A673 (cell line): Measurements from ENCODE around the gene IGF2BP1. TPM values are rescaled to one million over a fixed set of nuclear protein-coding genes. Genes with fewer than 3 reads are reported as not detected.
"Not testable (repeated sequence)": the region's sequence is repeated elsewhere in the genome, so short reads cannot be mapped to it uniquely, and the experiment has no call there.

Source experiments
- BruUV-seq: library from RNA; stranded (reverse); fragments of 400-500 nt; replicated peaks from 2 replicates; lab custom pipeline; 2021; lab: Mats Ljungman, UMichigan
- CTCF ChIA-PET: fragments of 300-600 bp; sonication (Branson Sonifier 250); formaldehyde crosslinking; loops from one replicate; lab custom pipeline; 2022; ENCODE audit warnings: antibody characterized with exemption; lab: Charles Lee
- POLR2A ChIA-PET: fragments of 300-600 bp; sonication (Branson Sonifier 250); formaldehyde crosslinking; loops from one replicate; lab custom pipeline; 2022; ENCODE audit warnings: antibody characterized with exemption; ENCODE audit not compliant: low non-redundant PET; lab: Charles Lee
- DNase-seq: peaks from one replicate; pipeline ENCODE4 v3.0.0-alpha.2; 2015; ENCODE audit warnings: low spot score
- H3K27ac ChIP-seq: fragments of 200-600 bp; sonication (generic); 2 replicates; pipeline ENCODE4 v1.5.1; 2016; ENCODE audit warnings: mixed run types, low read depth, mild to moderate bottlenecking, mixed read lengths, antibody characterized with exemption, low read length; ENCODE audit not compliant: poor library complexity, severe bottlenecking
- H3K27me3 ChIP-seq: fragments of 200-600 bp; sonication (generic); replicated peaks from 2 replicates; pipeline ENCODE4 v1.6.1; 2017; ENCODE audit warnings: mixed run types, low read depth, mild to moderate bottlenecking, mixed read lengths, antibody characterized with exemption, low read length; ENCODE audit not compliant: insufficient read depth, poor library complexity
- H3K36me3 ChIP-seq: fragments of 200-600 bp; sonication (generic); 2 replicates; pipeline ENCODE4 v1.6.1; 2016; ENCODE audit warnings: mixed run types, mild to moderate bottlenecking, mixed read lengths, antibody characterized with exemption, low read length; ENCODE audit not compliant: insufficient read depth, poor library complexity, severe bottlenecking
- H3K4me1 ChIP-seq: fragments of 200-600 bp; sonication (generic); 2 replicates; pipeline ENCODE4 v1.6.1; 2017; ENCODE audit warnings: mixed run types, mild to moderate bottlenecking, mixed read lengths, antibody characterized with exemption, low read length; ENCODE audit not compliant: insufficient read depth, poor library complexity, severe bottlenecking
- H3K4me3 ChIP-seq: fragments of 200-600 bp; sonication (generic); 2 replicates; pipeline ENCODE4 v1.5.1; 2016; ENCODE audit warnings: low read depth, mixed run types, mild to moderate bottlenecking, mixed read lengths, low read length; ENCODE audit not compliant: poor library complexity, severe bottlenecking
- H3K9me3 ChIP-seq: fragments of 200-600 bp; sonication (generic); 2 replicates; pipeline ENCODE4 v1.6.1; 2016; ENCODE audit warnings: mixed run types, low read depth, mild to moderate bottlenecking, mixed read lengths, antibody characterized with exemption, low read length; ENCODE audit not compliant: poor library complexity, severe bottlenecking
- EZH2 ChIP-seq: fragments of 200-600 bp; sonication (generic); IDR thresholded peaks from 2 replicates; pipeline ENCODE4 v1.6.1; 2017; ENCODE audit warnings: borderline replicate concordance, low read depth, mild to moderate bottlenecking, mixed read lengths, antibody characterized with exemption, low read length; ENCODE audit not compliant: poor library complexity, severe bottlenecking
- intact Hi-C: fragments of 100-400 bp; cut with micrococcal nuclease; formaldehyde crosslinking; loops from one replicate; pipeline ENCODE4 v1.10.0; 2022; ENCODE audit not compliant: unreplicated experiment
- total RNA-seq: library from RNA; stranded (reverse); gene quantifications from 2 replicates; pipeline ENCODE4 v1.2.3, GENCODE V29; 2021
- TF ChIP-seq, protein P1 (sequence below): fragments of 300-800, 200-600 bp; sonication (generic); conservative IDR thresholded peaks from 2 replicates; pipeline ENCODE4 v1.5.1; 2017; ENCODE audit warnings: low read depth, mild to moderate bottlenecking, antibody characterized with exemption, low read length, moderate library complexity, mixed read lengths

IGF2BP1 gene
- total RNA-seq, 1 experiment from 2014 or later = 517 TPM

DNA sequence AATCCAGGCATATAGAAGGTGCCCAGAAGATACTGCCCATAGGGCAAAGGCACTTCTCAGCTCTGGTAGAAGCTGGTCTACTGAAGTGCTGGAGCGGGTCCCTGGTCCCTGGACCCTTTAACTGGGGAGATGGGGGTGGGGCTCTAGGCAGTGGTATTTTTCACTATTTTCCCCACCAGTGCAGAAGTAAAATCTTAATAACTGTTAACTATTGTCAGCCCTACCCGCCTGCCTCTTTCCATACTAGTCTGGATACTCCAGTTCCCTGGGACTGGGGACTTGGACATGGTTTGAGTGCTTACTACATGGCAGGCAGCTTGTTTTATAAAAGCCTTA is 24.6 kb downstream of the IGF2BP1 start:
- no peaks in the 10 kb centered on the region for H3K9me3 ChIP-seq
- H3K36me3 ChIP-seq = peaks cover 59% of the 10 kb centered on the region
- TF ChIP-seq, protein P1, sequence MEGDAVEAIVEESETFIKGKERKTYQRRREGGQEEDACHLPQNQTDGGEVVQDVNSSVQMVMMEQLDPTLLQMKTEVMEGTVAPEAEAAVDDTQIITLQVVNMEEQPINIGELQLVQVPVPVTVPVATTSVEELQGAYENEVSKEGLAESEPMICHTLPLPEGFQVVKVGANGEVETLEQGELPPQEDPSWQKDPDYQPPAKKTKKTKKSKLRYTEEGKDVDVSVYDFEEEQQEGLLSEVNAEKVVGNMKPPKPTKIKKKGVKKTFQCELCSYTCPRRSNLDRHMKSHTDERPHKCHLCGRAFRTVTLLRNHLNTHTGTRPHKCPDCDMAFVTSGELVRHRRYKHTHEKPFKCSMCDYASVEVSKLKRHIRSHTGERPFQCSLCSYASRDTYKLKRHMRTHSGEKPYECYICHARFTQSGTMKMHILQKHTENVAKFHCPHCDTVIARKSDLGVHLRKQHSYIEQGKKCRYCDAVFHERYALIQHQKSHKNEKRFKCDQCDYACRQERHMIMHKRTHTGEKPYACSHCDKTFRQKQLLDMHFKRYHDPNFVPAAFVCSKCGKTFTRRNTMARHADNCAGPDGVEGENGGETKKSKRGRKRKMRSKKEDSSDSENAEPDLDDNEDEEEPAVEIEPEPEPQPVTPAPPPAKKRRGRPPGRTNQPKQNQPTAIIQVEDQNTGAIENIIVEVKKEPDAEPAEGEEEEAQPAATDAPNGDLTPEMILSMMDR = no peak
- no peak for TF ChIP-seq EZH2
- H3K4me1 ChIP-seq = peaks cover 95% of the 10 kb centered on the region
- intact Hi-C loops = no loop called here
- no peak overlapping the region for H3K4me3 ChIP-seq
- H3K27me3 ChIP-seq = no peaks in the 10 kb centered on the region
- CTCF ChIA-PET = interaction anchor here (0.6 kb wide), 1 partner anchor 11 kb away, joined by 3 read pairs; no protein-coding TSS in a partner anchor
- no TSS peak for BruUV-seq
- POLR2A ChIA-PET = no interaction called here
- no peak for DNase-seq
- peak overlapping the region; percentile 81 for H3K27ac ChIP-seq

DNA sequence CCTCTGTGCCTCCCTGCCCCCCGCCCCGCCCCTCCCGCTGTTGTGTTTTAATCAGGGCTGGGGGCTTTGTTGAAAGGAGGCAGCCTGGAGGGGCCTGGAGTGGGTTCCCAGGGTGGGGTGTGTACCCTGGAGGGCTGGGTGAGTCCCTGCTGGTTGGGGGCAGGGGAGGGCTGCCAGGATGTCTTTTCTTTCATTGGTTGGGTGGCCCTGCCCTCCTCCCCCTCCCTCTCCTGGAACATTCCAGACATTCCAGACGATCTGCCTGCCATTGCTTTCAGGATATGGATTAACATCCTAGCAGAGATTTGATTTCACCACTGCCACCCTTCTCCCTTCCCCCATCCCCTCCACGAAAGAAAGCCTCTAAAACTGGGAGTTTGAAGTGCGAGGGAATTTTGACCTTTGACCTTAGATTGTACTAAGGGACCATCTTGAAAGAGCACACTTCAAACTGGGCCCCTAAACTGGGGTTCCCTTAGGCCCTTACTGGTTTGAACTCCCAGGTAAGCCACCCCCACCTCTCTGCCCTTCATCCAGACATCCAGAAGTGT is 25.3 kb downstream of the IGF2BP1 start:
- intact Hi-C loops = no loop called here
- H3K36me3 ChIP-seq = peaks cover 67% of the 10 kb centered on the region
- H3K27ac ChIP-seq = peak overlapping the region; percentile 81
- H3K9me3 ChIP-seq = no peaks in the 10 kb centered on the region
- CTCF ChIA-PET = no interaction called here
- POLR2A ChIA-PET = no interaction called here
- DNase-seq = peak; percentile 83
- no peak for TF ChIP-seq EZH2
- peak overlapping the region; percentile 10 for H3K4me3 ChIP-seq
- H3K4me1 ChIP-seq = peaks cover 93% of the 10 kb centered on the region
- H3K27me3 ChIP-seq = no peaks in the 10 kb centered on the region
- BruUV-seq = no TSS peak

DNA sequence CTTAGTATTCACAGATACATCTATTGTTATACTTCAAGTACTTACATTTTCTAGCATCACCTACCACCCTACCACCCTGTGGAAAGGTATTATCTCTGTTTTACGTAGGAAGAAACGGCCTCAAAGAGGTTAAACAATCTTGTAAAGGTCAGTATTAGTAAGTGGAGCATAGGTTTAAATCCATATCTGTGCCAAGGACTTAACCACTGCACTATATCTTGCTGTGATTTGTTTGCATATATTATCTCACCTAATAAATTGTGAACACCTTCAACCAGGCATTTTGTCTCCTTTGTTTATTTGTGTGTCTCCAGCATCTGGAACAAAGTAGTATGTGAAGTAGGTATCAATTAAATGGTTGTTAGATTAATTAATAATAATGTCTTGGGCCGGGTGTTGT is 27.3 kb downstream of the IGF2BP1 start:
- BruUV-seq = no TSS peak
- TF ChIP-seq EZH2 = no peak
- TF ChIP-seq, protein P1 = no peak
- ChIA-PET POLR2A (no interaction called here), CTCF (no interaction called here)
- Histone ChIP-seq H3K27me3 (no peaks in the 10 kb centered on the region), H3K36me3 (peaks cover 79% of the 10 kb centered on the region), H3K4me3 (no peak overlapping the region), H3K9me3 (no peaks in the 10 kb centered on the region), H3K27ac (peak overlapping the region; percentile 87), H3K4me1 (peaks cover 83% of the 10 kb centered on the region)
- DNase-seq = no peak
- intact Hi-C loops = no loop called here

DNA sequence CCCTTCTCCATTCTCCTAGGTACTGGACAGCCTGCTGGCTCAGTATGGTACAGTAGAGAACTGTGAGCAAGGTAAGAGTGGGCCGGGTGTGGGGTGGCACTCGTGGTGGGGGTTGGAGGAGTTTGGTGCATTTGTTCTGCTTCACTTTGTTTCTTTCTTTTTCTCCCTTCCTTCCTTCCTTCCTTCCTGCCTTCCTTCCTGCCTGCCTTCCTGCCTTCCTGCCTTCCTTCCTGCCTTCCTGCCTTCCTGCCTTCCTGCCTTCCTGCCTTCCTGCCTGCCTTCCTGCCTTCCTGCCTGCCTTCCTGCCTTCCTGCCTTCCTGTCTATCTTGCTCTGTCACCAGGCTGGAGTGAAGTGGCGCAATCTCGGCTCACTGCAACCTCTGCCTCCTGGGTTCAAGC is 29.3 kb downstream of the IGF2BP1 start:
- POLR2A ChIA-PET, CTCF ChIA-PET, BruUV-seq: not testable (repeated sequence)

More for the DNA sequence above, 29.3 kb downstream of the IGF2BP1 start:
- Histone ChIP-seq H3K36me3 (peaks cover 89% of the 10 kb centered on the region), H3K27ac (peak overlapping the region; percentile 87), H3K4me1 (peaks cover 79% of the 10 kb centered on the region)
- intact Hi-C loops, H3K4me3 ChIP-seq, H3K9me3 ChIP-seq, H3K27me3 ChIP-seq: not testable (repeated sequence)
- DNase-seq = peak; percentile 58
